ENCODE data around the gene FOCAD.

FOCAD gene

DNA sequence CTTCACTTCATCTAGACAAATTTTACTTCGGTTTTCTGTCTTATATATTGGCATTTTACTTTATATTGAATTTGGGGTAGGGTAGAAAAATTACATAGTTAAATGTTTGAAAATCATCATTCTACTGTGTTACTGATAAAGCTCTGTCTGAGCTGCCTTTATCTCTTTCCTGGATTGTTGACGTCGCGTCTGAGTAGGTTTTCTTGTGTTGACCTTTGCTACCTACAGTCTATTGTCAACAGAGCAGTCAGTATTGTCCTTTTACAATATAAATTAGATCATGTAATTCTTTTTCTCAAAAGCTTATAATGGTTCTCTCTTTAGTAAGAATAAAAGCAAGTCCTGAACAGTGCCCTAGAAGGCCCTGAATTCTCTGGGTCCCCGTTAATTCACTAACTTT lies 219.2 kb downstream of the FOCAD start:
- no peak overlapping the region for H3K4me3 ChIP-seq (ENCODE audit: low read depth, low read length)
- TF ChIP-seq, protein P1, sequence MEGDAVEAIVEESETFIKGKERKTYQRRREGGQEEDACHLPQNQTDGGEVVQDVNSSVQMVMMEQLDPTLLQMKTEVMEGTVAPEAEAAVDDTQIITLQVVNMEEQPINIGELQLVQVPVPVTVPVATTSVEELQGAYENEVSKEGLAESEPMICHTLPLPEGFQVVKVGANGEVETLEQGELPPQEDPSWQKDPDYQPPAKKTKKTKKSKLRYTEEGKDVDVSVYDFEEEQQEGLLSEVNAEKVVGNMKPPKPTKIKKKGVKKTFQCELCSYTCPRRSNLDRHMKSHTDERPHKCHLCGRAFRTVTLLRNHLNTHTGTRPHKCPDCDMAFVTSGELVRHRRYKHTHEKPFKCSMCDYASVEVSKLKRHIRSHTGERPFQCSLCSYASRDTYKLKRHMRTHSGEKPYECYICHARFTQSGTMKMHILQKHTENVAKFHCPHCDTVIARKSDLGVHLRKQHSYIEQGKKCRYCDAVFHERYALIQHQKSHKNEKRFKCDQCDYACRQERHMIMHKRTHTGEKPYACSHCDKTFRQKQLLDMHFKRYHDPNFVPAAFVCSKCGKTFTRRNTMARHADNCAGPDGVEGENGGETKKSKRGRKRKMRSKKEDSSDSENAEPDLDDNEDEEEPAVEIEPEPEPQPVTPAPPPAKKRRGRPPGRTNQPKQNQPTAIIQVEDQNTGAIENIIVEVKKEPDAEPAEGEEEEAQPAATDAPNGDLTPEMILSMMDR (IDR thresholded peaks at IDR 0.05; ENCODE audit: low read depth, low read length, missing control alignments), result no peak
- no peak for DNase-seq (ENCODE audit: low read depth)
- in situ Hi-C loops (cut with HindIII; ENCODE audit: low sequenced_read_pairs), result no loop called here

- in situ Hi-C loops (cut with HindIII; ENCODE audit: low sequenced_read_pairs), result no loop called here
- DNase-seq (ENCODE audit: low read depth), result no peak
- H3K4me3 ChIP-seq (ENCODE audit: low read depth, low read length), result no peak overlapping the region
- TF ChIP-seq, protein P1 (IDR thresholded peaks at IDR 0.05; ENCODE audit: low read depth, low read length, missing control alignments), result no peak
Observed at GRCh38 chr9:20904995-20905394, 220.9 kb downstream of the FOCAD start.

DNA sequence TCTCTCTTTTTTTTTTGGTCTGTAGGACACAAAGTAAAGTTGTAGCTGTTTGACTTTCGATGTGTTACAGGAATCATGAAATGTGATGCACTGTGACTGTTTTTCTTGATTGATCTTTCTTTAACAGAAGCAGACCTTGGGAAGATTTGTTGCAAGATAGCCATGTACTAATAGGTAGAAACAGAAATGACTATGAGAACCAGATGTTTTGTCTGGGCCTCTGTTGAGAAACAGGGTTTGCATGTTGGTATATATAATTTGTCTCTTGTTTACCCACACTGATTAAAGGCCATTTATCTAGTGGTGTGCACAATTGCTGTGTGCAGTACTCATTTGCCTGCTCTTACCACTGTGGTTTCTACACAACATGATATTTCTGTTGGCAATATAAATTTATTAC lies 222.3 kb downstream of the FOCAD start:
- no peak for DNase-seq (ENCODE audit: low read depth)
- no peak overlapping the region for H3K4me3 ChIP-seq (ENCODE audit: low read depth, low read length)
- in situ Hi-C loops (cut with HindIII; ENCODE audit: low sequenced_read_pairs), result no loop called here
- TF ChIP-seq, protein P1 (IDR thresholded peaks at IDR 0.05; ENCODE audit: low read depth, low read length, missing control alignments), result no peak

GRCh38 chr9:20908461-20908860 lies 224.4 kb downstream of the FOCAD start:
- in situ Hi-C loops (cut with HindIII; ENCODE audit: low sequenced_read_pairs), result no loop called here
- no peak overlapping the region for H3K4me3 ChIP-seq (ENCODE audit: low read depth, low read length)
- DNase-seq (ENCODE audit: low read depth), result no peak
- TF ChIP-seq, protein P1 (IDR thresholded peaks at IDR 0.05; ENCODE audit: low read depth, low read length, missing control alignments), result no peak

GRCh38 chr9:20914556-20914955 lies 230.5 kb downstream of the FOCAD start:
- no peak overlapping the region for H3K4me3 ChIP-seq (ENCODE audit: low read depth, low read length)
- in situ Hi-C loops (cut with HindIII; ENCODE audit: low sequenced_read_pairs), result no loop called here
- TF ChIP-seq, protein P1 (IDR thresholded peaks at IDR 0.05; ENCODE audit: low read depth, low read length, missing control alignments), result no peak
- no peak for DNase-seq (ENCODE audit: low read depth)

DNA sequence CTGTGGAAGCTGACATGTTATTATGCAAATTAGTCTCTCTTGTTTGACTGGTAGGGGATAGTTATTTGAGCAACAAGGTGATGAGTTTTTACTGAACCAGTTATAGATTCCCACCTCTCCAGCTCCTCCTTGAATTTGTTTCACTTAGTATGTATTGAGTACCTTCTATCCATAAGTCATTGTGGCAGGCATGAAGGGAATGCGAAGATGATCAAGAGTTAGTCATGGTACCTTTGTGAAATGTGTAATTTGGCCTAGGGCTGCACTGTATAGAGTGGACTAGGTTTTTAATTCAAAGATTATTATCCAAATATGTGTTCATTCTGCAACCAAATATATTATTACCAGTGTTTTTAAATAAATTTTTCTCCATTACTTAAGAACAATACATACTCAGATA lies 237.3 kb downstream of the FOCAD start:
- TF ChIP-seq, protein P1 (IDR thresholded peaks at IDR 0.05; ENCODE audit: low read depth, low read length, missing control alignments), result no peak
- in situ Hi-C loops (cut with HindIII; ENCODE audit: low sequenced_read_pairs), result loop anchor here (5.0 kb wide), 1 partner anchor 564 kb away; no protein-coding TSS in a partner anchor
- DNase-seq (ENCODE audit: low read depth), result no peak
- no peak overlapping the region for H3K4me3 ChIP-seq (ENCODE audit: low read depth, low read length)
